Hepatocyte (in vitro differentiated cells): Measurements from ENCODE around the gene TNN. TPM values are rescaled to one million over a fixed set of nuclear protein-coding genes. Genes with fewer than 3 reads are reported as not detected.
"Not testable (repeated sequence)": the region's sequence is repeated elsewhere in the genome, so short reads cannot be mapped to it uniquely, and the experiment has no call there.

Experiments
- DNase-seq: peaks from one replicate; pipeline ENCODE4 v3.0.0-alpha.2; 2016; ENCODE audit warnings: low spot score
- H2AFZ ChIP-seq: fragments of 200-600 bp; sonication (generic); 2 replicates; pipeline ENCODE4 v1.6.0; 2016; ENCODE audit warnings: antibody characterized with exemption, mild to moderate bottlenecking
- H3K27ac ChIP-seq: fragments of 200-600 bp; sonication (generic); 2 replicates; pipeline ENCODE4 v1.5.1; 2016; ENCODE audit warnings: mild to moderate bottlenecking
- H3K27me3 ChIP-seq: fragments of 200-600 bp; sonication (generic); 2 replicates; pipeline ENCODE4 v1.6.1; 2016
- H3K36me3 ChIP-seq: fragments of 200-600 bp; sonication (generic); replicated peaks from 2 replicates; pipeline ENCODE4 v1.5.1; 2016; ENCODE audit warnings: low read depth; ENCODE audit not compliant: insufficient read depth
- H3K4me1 ChIP-seq: fragments of 200-600 bp; sonication (generic); 2 replicates; pipeline ENCODE4 v1.5.1; 2016; ENCODE audit warnings: mild to moderate bottlenecking, moderate library complexity; ENCODE audit not compliant: insufficient read depth
- H3K4me2 ChIP-seq: fragments of 200-600 bp; sonication (generic); 2 replicates; pipeline ENCODE4 v1.6.0; 2016
- H3K4me3 ChIP-seq: fragments of 200-600 bp; sonication (generic); 2 replicates; pipeline ENCODE4 v1.5.1; 2016; ENCODE audit warnings: mild to moderate bottlenecking
- H3K79me2 ChIP-seq: fragments of 200-600 bp; sonication (generic); 2 replicates; pipeline ENCODE4 v1.6.0; 2017; ENCODE audit warnings: mild to moderate bottlenecking
- H3K9me2 ChIP-seq: fragments of 200-600 bp; sonication (generic); replicated peaks from 2 replicates; pipeline ENCODE4 v1.6.0; 2017; ENCODE audit warnings: mild to moderate bottlenecking; ENCODE audit not compliant: insufficient read depth
- H3K9me3 ChIP-seq: fragments of 200-600 bp; sonication (generic); 2 replicates; pipeline ENCODE4 v1.5.1; 2016; ENCODE audit warnings: low read depth, mild to moderate bottlenecking
- H4K20me1 ChIP-seq: fragments of 200-600 bp; sonication (generic); 2 replicates; pipeline ENCODE4 v1.6.0; 2016; ENCODE audit warnings: mild to moderate bottlenecking; ENCODE audit not compliant: insufficient read depth, poor library complexity, severe bottlenecking
- EZH2 ChIP-seq: fragments of 200-600 bp; sonication (generic); IDR thresholded peaks from 2 replicates; pipeline ENCODE4 v1.6.1; 2016; ENCODE audit warnings: antibody characterized with exemption, mild to moderate bottlenecking, borderline replicate concordance
- EZH2phosphoT487 ChIP-seq: fragments of 200-600 bp; sonication (generic); IDR thresholded peaks from one replicate; pipeline ENCODE4 v1.6.1; 2018; ENCODE audit warnings: antibody characterized with exemption, mild to moderate bottlenecking, low read depth, moderate library complexity; ENCODE audit not compliant: unreplicated experiment, severe bottlenecking
- WGBS: methylation state at CpG from one replicate; pipeline ENCODE4 v1.1.6; 2016; ENCODE audit warnings: low lambda C conversion rate; ENCODE audit errors: missing lambda C conversion rate; 5-methylcytosine and 5-hydroxymethylcytosine counted together
- polyA plus RNA-seq: library from polyadenylated mRNA; unstranded; fragments of >200 nt; fragmentation: Nextera tagmentation; extraction: Ambion mirVana; gene quantifications from 2 replicates; pipeline ENCODE4 v1.2.1, GENCODE V29; 2016
- total RNA-seq: library from RNA; depleted of rRNA; stranded (reverse); fragments of >200 nt; gene quantifications from 2 replicates; pipeline ENCODE4 v1.2.3, GENCODE V29; 2014
- TF ChIP-seq, protein P1 (sequence below): fragments of 200-600 bp; sonication (generic); IDR thresholded peaks from 2 replicates; pipeline ENCODE4 v1.5.1; 2016; ENCODE audit warnings: antibody characterized with exemption, mild to moderate bottlenecking; ENCODE audit not compliant: poor library complexity

The TNN gene
- 0.28 and 0.33 TPM in 2 replicates for total RNA-seq
- polyA plus RNA-seq: 0.51 and 0.58 TPM in 2 replicates

GRCh38 chr1:175067362-175068106, at the start of gene TNN:
TNN (plus strand) TSS chr1:175067833; CDS start chr1:175077419, 9,586 bp downstream.
- H3K27me3 ChIP-seq: no peaks in the 10 kb centered on the region
- no peaks in the 10 kb centered on the region for H3K9me2 ChIP-seq
- no peak within 1 kb of the TSS for H3K27ac ChIP-seq
- peaks cover 9% of the 10 kb centered on the region for H3K4me1 ChIP-seq
- no peaks in the 10 kb centered on the region for H3K79me2 ChIP-seq
- no peaks in the 10 kb centered on the region for H4K20me1 ChIP-seq
- H2AFZ ChIP-seq: peak within 1 kb of the TSS; percentile 3
- no peaks in the 10 kb centered on the region for H3K9me3 ChIP-seq
- TF ChIP-seq EZH2 (no peak), EZH2phosphoT487 (no peak)
- TF ChIP-seq, protein P1, sequence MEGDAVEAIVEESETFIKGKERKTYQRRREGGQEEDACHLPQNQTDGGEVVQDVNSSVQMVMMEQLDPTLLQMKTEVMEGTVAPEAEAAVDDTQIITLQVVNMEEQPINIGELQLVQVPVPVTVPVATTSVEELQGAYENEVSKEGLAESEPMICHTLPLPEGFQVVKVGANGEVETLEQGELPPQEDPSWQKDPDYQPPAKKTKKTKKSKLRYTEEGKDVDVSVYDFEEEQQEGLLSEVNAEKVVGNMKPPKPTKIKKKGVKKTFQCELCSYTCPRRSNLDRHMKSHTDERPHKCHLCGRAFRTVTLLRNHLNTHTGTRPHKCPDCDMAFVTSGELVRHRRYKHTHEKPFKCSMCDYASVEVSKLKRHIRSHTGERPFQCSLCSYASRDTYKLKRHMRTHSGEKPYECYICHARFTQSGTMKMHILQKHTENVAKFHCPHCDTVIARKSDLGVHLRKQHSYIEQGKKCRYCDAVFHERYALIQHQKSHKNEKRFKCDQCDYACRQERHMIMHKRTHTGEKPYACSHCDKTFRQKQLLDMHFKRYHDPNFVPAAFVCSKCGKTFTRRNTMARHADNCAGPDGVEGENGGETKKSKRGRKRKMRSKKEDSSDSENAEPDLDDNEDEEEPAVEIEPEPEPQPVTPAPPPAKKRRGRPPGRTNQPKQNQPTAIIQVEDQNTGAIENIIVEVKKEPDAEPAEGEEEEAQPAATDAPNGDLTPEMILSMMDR: no peak
- no peak within 1 kb of the TSS for H3K4me3 ChIP-seq
- WGBS: 73% methylated on average over 9 of the region's 9 CpGs
- H3K36me3 ChIP-seq: no peaks in the 10 kb centered on the region
- no peak within 1 kb of the TSS for H3K4me2 ChIP-seq
- DNase-seq: no peak

DNA sequence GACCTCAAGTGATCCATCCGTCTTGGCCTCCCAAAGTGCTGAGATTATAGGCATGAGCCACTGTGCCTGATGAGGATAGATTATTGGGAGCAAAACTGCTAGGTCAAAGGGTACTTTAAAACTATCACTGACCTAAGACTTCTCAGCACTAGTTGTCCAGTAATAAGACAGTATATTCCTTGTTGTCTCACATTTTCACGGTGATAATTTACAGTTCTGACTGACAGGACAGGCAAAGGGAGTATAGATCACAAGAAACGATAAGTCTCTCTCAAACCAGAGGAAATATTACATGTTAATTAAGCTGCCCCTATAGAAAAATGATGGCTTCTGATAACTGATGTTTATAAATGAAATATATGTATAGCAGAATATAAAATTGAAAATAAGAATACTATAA, 48.1 kb upstream of the TNN start:
- Histone ChIP-seq H3K4me1 (no peaks in the 10 kb centered on the region), H3K36me3 (no peaks in the 10 kb centered on the region), H3K79me2 (peaks cover 35% of the 10 kb centered on the region), H3K4me2 (no peak overlapping the region), H3K9me2 (no peaks in the 10 kb centered on the region), H2AFZ (no peak overlapping the region), H3K9me3 (no peaks in the 10 kb centered on the region), H4K20me1 (no peaks in the 10 kb centered on the region), H3K27me3 (no peaks in the 10 kb centered on the region), H3K4me3 (no peak overlapping the region), H3K27ac (no peak overlapping the region)
- 90% methylated on average over 3 of the region's 3 CpGs for WGBS
- DNase-seq: no peak
- TF ChIP-seq EZH2 (no peak), EZH2phosphoT487 (no peak)
- TF ChIP-seq, protein P1: no peak

GRCh38 chr1:175023043-175023921, 44.4 kb upstream of the TNN start, which contains the start of gene MRPS14:
MRPS14 (minus strand) TSS chr1:175023425; CDS start chr1:175023408, 17 bp downstream.
- Histone ChIP-seq H3K79me2 (peaks cover 35% of the 10 kb centered on the region), H2AFZ (peak within 1 kb of the TSS; percentile 97), H3K36me3 (no peaks in the 10 kb centered on the region), H3K9me3 (no peaks in the 10 kb centered on the region), H3K27ac (peak within 1 kb of the TSS; percentile 90), H3K27me3 (no peaks in the 10 kb centered on the region), H3K4me1 (no peaks in the 10 kb centered on the region), H3K4me2 (peak within 1 kb of the TSS; percentile 84), H3K9me2 (no peaks in the 10 kb centered on the region), H4K20me1 (no peaks in the 10 kb centered on the region), H3K4me3 (peak within 1 kb of the TSS; percentile 69)
- no peak for TF ChIP-seq EZH2
- TF ChIP-seq, protein P1: no peak
- no peak for TF ChIP-seq EZH2phosphoT487
- 5% methylated on average over 38 of the region's 42 CpGs for WGBS
- peak; percentile 99 for DNase-seq

GRCh38 chr1:175023922-175024242, 43.8 kb upstream of the TNN start:
- not testable (repeated sequence) for H3K4me1 ChIP-seq, H3K36me3 ChIP-seq, H3K9me3 ChIP-seq, DNase-seq, H3K27me3 ChIP-seq, H4K20me1 ChIP-seq, H3K9me2 ChIP-seq
- 96% methylated on average over 2 of the region's 2 CpGs for WGBS
- Histone ChIP-seq H2AFZ (peak overlapping the region; percentile 97), H3K27ac (peak overlapping the region; percentile 90), H3K79me2 (peaks cover 32% of the 10 kb centered on the region), H3K4me2 (peak overlapping the region; percentile 72), H3K4me3 (peak overlapping the region; percentile 38)
